HG03196 (cell line): ENCODE measurements around the gene LTBP1.

Source experiments
- ATAC-seq: cut with Tn5 transposase; IDR thresholded peaks from one replicate; pipeline ENCODE4 v1.9.1; 2021; ENCODE audit not compliant: unreplicated experiment

The LTBP1 gene

GRCh38 chr2:33442528-33443079, 495.9 kb downstream of the LTBP1 start:
- ATAC-seq = no peak

GRCh38 chr2:33443274-33443829, 496.6 kb downstream of the LTBP1 start:
- ATAC-seq = no peak

- no peak for ATAC-seq
These were observed 498.2 kb downstream of the LTBP1 start for GRCh38 chr2:33444967-33445366.

- no peak for ATAC-seq
These were observed 501.6 kb downstream of the LTBP1 start for GRCh38 chr2:33448220-33448899.
